Measurements from ENCODE around the gene TKT. TPM values are rescaled to one million over a fixed set of nuclear protein-coding genes. Genes with fewer than 3 reads are reported as not detected.
A peak's percentile ranks its signal among the peaks of the same experiment; 100 is the strongest.

Gene TKT
- total and polyA plus RNA-seq, 2 of the 13 experiments (the other 11 are each of a cell fraction or from before 2014, with no cell fraction given): 150 to 238 TPM

DNA sequence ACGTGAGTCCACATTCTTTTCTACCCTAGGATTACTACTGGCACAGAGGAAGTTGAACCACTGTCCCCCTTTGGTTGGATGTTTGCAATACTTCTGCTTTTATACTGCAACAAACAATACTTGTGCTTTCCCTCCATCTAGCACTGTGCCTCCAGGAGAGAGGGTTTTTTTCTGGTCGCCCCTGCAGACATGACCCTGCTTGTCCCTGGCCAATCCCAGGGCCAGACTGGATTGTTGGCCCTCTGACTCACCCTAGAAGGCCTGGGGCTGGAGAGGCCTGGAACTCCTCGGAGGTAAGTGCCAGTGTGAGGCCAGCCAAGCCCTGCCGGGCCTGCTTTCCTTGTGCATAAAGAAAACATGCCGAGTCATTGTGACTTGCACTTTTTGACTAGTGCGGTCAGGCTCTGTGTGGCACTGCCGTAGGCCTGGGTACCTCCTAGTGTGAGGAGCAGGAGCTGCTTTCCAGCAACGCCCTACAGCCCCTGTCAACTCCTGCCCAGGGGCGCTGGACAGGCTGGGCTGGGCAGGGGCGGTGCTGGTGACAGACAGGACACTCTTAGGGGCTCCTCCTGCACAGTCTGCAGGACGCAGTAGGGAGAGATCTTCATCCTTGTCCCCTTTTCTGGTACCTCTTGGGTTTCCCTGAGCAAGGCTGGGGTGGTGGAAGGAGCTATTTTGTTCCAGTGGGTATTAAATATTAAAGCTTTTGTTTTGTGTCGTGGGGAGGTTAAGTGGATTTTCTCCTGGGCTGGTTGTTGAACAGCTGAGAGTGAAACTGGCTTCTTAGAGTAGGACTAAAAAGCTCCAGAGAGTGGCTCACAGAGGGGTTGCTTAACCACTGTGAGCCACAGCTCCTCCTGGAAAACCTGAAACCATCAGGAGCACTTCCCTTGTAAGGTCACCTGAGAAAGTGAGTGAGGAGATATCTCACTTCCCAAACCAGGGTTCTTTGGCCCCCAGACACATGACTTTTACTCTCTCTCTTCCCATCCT, 14.4 kb upstream of the TKT start (continued):
- TF ChIP-seq, protein P1, sequence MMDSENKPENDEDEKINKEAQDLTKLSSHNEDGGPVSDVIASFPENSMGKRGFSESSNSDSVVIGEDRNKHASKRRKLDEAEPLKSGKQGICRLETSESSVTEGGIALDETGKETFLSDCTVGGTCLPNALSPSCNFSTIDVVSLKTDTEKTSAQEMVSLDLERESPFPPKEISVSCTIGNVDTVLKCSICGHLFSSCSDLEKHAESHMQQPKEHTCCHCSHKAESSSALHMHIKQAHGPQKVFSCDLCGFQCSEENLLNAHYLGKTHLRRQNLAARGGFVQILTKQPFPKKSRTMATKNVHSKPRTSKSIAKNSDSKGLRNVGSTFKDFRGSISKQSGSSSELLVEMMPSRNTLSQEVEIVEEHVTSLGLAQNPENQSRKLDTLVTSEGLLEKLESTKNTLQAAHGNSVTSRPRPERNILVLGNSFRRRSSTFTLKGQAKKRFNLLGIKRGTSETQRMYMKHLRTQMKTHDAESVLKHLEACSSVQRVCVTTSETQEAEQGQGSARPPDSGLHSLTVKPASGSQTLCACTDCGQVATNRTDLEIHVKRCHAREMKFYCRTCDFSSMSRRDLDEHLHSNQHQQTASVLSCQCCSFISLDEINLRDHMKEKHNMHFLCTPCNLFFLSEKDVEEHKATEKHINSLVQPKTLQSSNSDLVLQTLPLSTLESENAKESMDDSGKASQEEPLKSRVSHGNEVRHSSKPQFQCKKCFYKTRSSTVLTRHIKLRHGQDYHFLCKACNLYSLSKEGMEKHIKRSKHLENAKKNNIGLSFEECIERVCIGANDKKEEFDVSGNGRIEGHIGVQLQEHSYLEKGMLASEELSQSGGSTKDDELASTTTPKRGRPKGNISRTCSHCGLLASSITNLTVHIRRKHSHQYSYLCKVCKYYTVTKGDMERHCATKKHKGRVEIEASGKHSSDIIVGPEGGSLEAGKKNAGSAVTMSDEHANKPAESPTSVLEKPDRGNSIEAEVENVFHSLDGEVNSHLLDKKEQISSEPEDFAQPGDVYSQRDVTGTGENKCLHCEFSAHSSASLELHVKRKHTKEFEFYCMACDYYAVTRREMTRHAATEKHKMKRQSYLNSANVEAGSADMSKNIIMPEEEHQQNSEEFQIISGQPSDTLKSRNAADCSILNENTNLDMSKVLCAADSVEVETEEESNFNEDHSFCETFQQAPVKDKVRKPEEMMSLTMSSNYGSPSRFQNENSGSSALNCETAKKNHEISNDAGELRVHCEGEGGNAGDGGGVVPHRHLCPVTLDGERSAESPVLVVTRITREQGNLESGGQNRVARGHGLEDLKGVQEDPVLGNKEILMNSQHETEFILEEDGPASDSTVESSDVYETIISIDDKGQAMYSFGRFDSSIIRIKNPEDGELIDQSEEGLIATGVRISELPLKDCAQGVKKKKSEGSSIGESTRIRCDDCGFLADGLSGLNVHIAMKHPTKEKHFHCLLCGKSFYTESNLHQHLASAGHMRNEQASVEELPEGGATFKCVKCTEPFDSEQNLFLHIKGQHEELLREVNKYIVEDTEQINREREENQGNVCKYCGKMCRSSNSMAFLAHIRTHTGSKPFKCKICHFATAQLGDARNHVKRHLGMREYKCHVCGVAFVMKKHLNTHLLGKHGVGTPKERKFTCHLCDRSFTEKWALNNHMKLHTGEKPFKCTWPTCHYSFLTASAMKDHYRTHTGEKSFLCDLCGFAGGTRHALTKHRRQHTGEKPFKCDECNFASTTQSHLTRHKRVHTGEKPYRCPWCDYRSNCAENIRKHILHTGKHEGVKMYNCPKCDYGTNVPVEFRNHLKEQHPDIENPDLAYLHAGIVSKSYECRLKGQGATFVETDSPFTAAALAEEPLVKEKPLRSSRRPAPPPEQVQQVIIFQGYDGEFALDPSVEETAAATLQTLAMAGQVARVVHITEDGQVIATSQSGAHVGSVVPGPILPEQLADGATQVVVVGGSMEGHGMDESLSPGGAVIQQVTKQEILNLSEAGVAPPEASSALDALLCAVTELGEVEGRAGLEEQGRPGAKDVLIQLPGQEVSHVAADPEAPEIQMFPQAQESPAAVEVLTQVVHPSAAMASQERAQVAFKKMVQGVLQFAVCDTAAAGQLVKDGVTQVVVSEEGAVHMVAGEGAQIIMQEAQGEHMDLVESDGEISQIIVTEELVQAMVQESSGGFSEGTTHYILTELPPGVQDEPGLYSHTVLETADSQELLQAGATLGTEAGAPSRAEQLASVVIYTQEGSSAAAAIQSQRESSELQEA (CRISPR knock-in tag; IDR thresholded peaks at IDR 0.05; ENCODE audit: not compliant biosample characterization): no peak
- TF ChIP-seq, protein P2, sequence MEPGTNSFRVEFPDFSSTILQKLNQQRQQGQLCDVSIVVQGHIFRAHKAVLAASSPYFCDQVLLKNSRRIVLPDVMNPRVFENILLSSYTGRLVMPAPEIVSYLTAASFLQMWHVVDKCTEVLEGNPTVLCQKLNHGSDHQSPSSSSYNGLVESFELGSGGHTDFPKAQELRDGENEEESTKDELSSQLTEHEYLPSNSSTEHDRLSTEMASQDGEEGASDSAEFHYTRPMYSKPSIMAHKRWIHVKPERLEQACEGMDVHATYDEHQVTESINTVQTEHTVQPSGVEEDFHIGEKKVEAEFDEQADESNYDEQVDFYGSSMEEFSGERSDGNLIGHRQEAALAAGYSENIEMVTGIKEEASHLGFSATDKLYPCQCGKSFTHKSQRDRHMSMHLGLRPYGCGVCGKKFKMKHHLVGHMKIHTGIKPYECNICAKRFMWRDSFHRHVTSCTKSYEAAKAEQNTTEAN (CRISPR knock-in tag; conservative IDR thresholded peaks at IDR 0.05): no peak; the same call in 1 of the 2 replicates
- no peak for TF ChIP-seq SYNCRIP (IDR thresholded peaks at IDR 0.05; ENCODE audit: insufficient read depth, low read depth, low read length)
- no peak for TF ChIP-seq ZNF629 (CRISPR knock-in tag; conservative IDR thresholded peaks at IDR 0.05)
- TF ChIP-seq RBM39 (IDR thresholded peaks at IDR 0.05; ENCODE audit: low read depth, low read length, poor library complexity, severe bottlenecking): no peak
- TF ChIP-seq, protein P3, sequence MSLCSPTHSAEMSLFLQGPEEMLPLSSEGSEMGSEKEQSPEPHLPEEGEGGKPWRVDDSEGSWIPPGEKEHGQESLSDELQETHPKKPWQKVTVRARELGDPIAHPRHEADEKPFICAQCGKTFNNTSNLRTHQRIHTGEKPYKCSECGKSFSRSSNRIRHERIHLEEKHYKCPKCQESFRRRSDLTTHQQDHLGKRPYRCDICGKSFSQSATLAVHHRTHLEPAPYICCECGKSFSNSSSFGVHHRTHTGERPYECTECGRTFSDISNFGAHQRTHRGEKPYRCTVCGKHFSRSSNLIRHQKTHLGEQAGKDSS (CRISPR knock-in tag; IDR thresholded peaks at IDR 0.05; ENCODE audit: borderline replicate concordance, low read depth): 0 out of 2 replicates have a peak, but pooled peaks have one; percentile 16
- TF ChIP-seq HNF4G (IDR thresholded peaks at IDR 0.05; ENCODE audit: borderline replicate concordance, low read depth, low read length): no peak
- no peak for TF ChIP-seq HNF4G (CRISPR knock-in tag; IDR thresholded peaks at IDR 0.05; ENCODE audit: borderline replicate concordance, low read depth)
- TF ChIP-seq, protein P4, sequence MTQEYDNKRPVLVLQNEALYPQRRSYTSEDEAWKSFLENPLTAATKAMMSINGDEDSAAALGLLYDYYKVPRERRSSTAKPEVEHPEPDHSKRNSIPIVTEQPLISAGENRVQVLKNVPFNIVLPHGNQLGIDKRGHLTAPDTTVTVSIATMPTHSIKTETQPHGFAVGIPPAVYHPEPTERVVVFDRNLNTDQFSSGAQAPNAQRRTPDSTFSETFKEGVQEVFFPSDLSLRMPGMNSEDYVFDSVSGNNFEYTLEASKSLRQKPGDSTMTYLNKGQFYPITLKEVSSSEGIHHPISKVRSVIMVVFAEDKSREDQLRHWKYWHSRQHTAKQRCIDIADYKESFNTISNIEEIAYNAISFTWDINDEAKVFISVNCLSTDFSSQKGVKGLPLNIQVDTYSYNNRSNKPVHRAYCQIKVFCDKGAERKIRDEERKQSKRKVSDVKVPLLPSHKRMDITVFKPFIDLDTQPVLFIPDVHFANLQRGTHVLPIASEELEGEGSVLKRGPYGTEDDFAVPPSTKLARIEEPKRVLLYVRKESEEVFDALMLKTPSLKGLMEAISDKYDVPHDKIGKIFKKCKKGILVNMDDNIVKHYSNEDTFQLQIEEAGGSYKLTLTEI (CRISPR knock-in tag; conservative IDR thresholded peaks at IDR 0.05): no peak
- TF ChIP-seq ZNF569 (CRISPR knock-in tag; IDR thresholded peaks at IDR 0.05; ENCODE audit: borderline replicate concordance): no peak
- TF ChIP-seq MAFF (IDR thresholded peaks at IDR 0.05; ENCODE audit: low read depth, low read length): peak; percentile 98
- no peak for TF ChIP-seq ZNF766 (CRISPR knock-in tag; IDR thresholded peaks at IDR 0.05; ENCODE audit: borderline replicate concordance)
